ENCODE data around the gene UCK2. TPM values are rescaled to one million over a fixed set of nuclear protein-coding genes. Genes with fewer than 3 reads are reported as not detected.
A peak's percentile ranks its signal among the peaks of the same experiment; 100 is the strongest.

Gene UCK2
- total and polyA plus RNA-seq, 9 of the 15 experiments (the other 6 are each of a cell fraction or from before 2014, with no cell fraction given), result 71.6 to 145 (median 95.8) TPM

- POLR2A ChIA-PET, result interaction anchor here (0.8 to 5.1 kb wide), 4 partner anchors 8 to 73 kb away, joined by 3 to 30 read pairs (median 18); partner anchors contain the start of gene TMCO1
- ATAC-seq (peak; percentile 4; the same call in 2 of the 3 replicates), DNase-seq (ENCODE audit: extremely low read depth in 1 of 4, low spot score in 3 of 4) (no peak), FAIRE-seq (no peak)
- no TSS peak for BruUV-seq (replicated peaks)
- Histone ChIP-seq H3K9ac (ENCODE audit: insufficient read depth in 1 of 2, low read depth in 2 of 2, low read length in 2 of 2) (peak overlapping the region in 1 of 2 experiments; percentile 37; a peak in 1 of 4 replicates), H3K27me3 (ENCODE audit: control insufficient read depth in 2 of 2, insufficient read depth in 2 of 2, low read length in 2 of 2) (no peaks in the 10 kb centered on the region), H4K20me1 (replicated peaks; ENCODE audit: control insufficient read depth, insufficient read depth, low read length) (peaks cover 41% of the 10 kb centered on the region), H3K9me1 (ENCODE audit: control insufficient read depth, insufficient read depth, low read length) (peaks cover 9% of the 10 kb centered on the region), H3K4me2 (ENCODE audit: insufficient read depth, low read length) (no peak overlapping the region), H3K9me3 (replicated peaks; ENCODE audit: control insufficient read depth, insufficient read depth, low read depth, low read length) (no peaks in the 10 kb centered on the region), H3K4me3 (no peak overlapping the region), H3K27ac (ENCODE audit: extremely low read depth, low read depth, low read length) (peak overlapping the region; percentile 37; the same call in 1 of the 3 replicates), H3K4me1 (replicated peaks in 1 of 2; ENCODE audit: control insufficient read depth in 2 of 2, insufficient read depth in 2 of 2, low read length in 2 of 2) (peaks cover 31 to 72% of the 10 kb centered on the region in 2 experiments), H2AFZ (ENCODE audit: low read depth, low read length) (no peak overlapping the region), H3K36me3 (ENCODE audit: control insufficient read depth, insufficient read depth, low read length) (peaks cover 27% of the 10 kb centered on the region; the same call in 2 of the 3 replicates), H3K79me2 (ENCODE audit: control insufficient read depth, insufficient read depth, low read length) (peaks cover 99% of the 10 kb centered on the region)
- 49% methylated on average over 3 of the region's 3 CpGs for WGBS (ENCODE audit: insufficient coverage, low coverage, missing lambda C conversion rate)
- CTCF ChIA-PET (ENCODE audit: low intra/inter-chr PET ratio), result no interaction called here
- in situ Hi-C loops (cut with MboI) (no loop called here), intact Hi-C loops (cut with micrococcal nuclease) (no loop called here)
- no peak for TF ChIP-seq FOXM1 (IDR thresholded peaks at IDR 0.05; ENCODE audit: low read depth)
- no peak for TF ChIP-seq FOXM1 (CRISPR knock-in tag; IDR thresholded peaks at IDR 0.05; ENCODE audit: low read depth)
- TF ChIP-seq ZNF586 (CRISPR knock-in tag; conservative IDR thresholded peaks at IDR 0.05), result no peak
- TF ChIP-seq SMARCE1 (IDR thresholded peaks at IDR 0.05), result no peak
- TF ChIP-seq TRIM24 (IDR thresholded peaks at IDR 0.05), result peak in 1 of 2 experiments; percentile 69; a peak in 2 of 4 replicates
- TF ChIP-seq ZNF512 (tag; IDR thresholded peaks at IDR 0.05), result no peak
- no peak for TF ChIP-seq MYNN (IDR thresholded peaks at IDR 0.05)
- no peak for TF ChIP-seq MYNN (CRISPR knock-in tag; IDR thresholded peaks at IDR 0.05)
- TF ChIP-seq U2AF2 (optimal IDR thresholded peaks at IDR 0.05; ENCODE audit: low read depth, low read length), result no peak
- 0 out of 3 replicates have a peak, but pooled peaks of 1 of the 2 experiments have one; percentile 30 for TF ChIP-seq CBX3 (IDR thresholded peaks at IDR 0.05; ENCODE audit: borderline replicate concordance in 1 of 2, low read length in 2 of 2)
- no peak for TF ChIP-seq PHB (CRISPR knock-in tag; IDR thresholded peaks at IDR 0.05)
- no peak for TF ChIP-seq ATF6 (CRISPR knock-in tag; IDR thresholded peaks at IDR 0.05)
- TF ChIP-seq MCM3 (IDR thresholded peaks at IDR 0.05), result no peak
- TF ChIP-seq TAF15 (IDR thresholded peaks at IDR 0.05; ENCODE audit: low read depth, low read length), result no peak
- no peak for TF ChIP-seq RBM22 (IDR thresholded peaks at IDR 0.05; ENCODE audit: low read depth, low read length, poor library complexity, severe bottlenecking)
- TF ChIP-seq SMAD1 (IDR thresholded peaks at IDR 0.05; ENCODE audit: low read depth, low read length, partially characterized antibody), result no peak
- TF ChIP-seq ZNF395 (CRISPR knock-in tag; IDR thresholded peaks at IDR 0.05), result no peak
- no peak for TF ChIP-seq VEZF1 (CRISPR knock-in tag; IDR thresholded peaks at IDR 0.05)
- TF ChIP-seq NR3C1 (CRISPR knock-in tag; IDR thresholded peaks at IDR 0.05), result no peak
Observed at GRCh38 chr1:165841582-165842017, 14.2 kb downstream of the UCK2 start.

Measured in K562 (cell line).